Right ventricle myocardium inferior (tissue), 1 donor: ENCODE results near the gene NPSR1. TPM values are rescaled to one million over a fixed set of nuclear protein-coding genes. Genes with fewer than 3 reads are reported as not detected.
"Not testable (repeated sequence)": the region's sequence is repeated elsewhere in the genome, so short reads cannot be mapped to it uniquely, and the experiment has no call there.

ENCODE experiments used
- ATAC-seq: fragments of 200-7000 bp; cut with Tn5 transposase; one replicate; pipeline ENCODE4 v1.9.1; 2020; ENCODE audit warnings: mild to moderate bottlenecking, moderate library complexity
- DNase-seq: peaks from one replicate; pipeline ENCODE4 v3.0.0; 2021; ENCODE audit errors: missing footprints
- intact Hi-C: fragments of 100-400 bp; cut with DNase I; formaldehyde crosslinking; loops from one replicate; pipeline ENCODE4 v1.11.0; 2022
- total RNA-seq: library from RNA; stranded (reverse); fragmentation: NEBNext Ultra II Directional; extraction: Animal tissue kit (Norgen Biotek cat#: 25700); gene quantifications from one replicate; pipeline ENCODE4 v1.2.1, GENCODE V29; 2021
- donor health status: DM: no; HTN: yes; CAD: no; lungs with severe emphysema.

Gene NPSR1
- total RNA-seq, 1 donor from 2014 or later, result not detected

DNA sequence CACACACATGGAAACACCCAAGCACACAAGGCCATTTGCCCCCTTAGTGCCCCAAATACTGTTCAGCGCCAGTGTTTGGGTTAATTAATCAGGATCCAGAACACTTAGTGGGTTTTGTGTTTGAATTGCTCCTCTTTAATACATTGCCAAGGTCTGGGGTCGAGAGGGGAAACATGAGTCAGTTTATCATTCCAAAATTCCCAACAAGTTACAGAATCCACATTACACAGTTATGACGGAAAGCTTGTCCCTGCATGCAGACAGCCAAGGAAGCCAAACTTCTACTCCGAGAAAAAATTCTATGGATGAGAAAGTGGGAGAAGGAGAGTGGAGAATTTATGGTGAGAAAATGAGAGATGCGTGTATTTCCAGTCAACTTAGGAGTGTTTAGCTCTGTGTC lies 189.0 kb downstream of the NPSR1 start:
- DNase-seq (no peak), ATAC-seq (no peak)
- intact Hi-C loops, result no loop called here

DNA sequence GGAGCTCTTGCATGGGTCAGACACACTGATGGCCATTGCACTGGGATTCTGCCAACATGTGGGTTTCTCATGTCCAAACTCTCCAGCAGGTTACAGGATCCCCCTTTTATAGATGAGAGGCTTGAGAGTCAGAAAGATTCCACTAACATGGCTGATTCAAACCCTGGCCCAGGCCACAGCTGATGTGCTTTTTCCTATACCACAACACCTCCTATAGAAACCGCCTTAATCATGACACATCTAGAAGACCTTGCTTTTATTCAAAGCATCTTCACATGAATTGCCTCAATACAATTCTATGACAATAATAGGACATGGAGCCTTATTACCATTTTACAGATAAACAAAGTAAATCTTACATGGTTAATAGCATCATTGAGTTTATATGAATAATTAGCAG lies 190.7 kb downstream of the NPSR1 start:
- no peak for DNase-seq
- intact Hi-C loops, result no loop called here
- no peak for ATAC-seq

DNA sequence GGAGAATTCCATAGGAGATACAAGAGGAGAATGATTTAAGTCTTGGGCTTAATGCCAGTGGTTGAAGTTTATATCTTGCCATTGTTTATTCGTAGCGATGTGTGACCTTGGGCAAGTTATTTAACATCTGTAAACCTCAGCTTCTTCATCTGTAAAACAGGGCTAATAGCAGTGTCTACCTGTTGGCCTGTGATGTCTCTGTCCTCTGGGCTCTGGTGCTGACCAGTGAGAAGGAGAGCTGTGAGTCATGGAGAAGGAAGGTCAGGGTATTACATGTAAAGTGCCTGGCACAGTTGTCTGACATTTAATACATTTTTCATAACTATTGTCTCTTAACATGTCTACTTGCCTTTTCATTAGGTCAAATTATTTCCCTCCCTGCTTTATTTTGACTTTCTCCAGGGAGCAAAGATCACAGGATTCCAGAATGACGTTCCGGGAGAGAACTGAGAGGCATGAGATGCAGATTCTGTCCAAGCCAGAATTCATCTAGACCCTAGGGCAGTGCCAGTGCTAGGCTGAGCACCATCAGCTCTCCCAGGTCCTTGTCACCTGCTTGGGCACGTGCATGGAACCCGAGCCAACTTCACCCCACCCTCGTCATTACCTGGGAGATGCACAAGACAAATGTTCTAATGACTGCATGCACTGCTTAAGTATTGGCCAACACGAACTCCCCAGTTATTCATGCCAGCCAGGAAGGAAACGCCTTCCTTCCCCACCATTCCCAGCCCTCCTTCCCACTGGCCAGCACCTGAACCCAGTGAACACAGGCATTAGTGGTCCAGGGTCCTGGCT lies 191.3 kb downstream of the NPSR1 start:
- DNase-seq, result no peak
- intact Hi-C loops, result no loop called here
- no peak for ATAC-seq

DNA sequence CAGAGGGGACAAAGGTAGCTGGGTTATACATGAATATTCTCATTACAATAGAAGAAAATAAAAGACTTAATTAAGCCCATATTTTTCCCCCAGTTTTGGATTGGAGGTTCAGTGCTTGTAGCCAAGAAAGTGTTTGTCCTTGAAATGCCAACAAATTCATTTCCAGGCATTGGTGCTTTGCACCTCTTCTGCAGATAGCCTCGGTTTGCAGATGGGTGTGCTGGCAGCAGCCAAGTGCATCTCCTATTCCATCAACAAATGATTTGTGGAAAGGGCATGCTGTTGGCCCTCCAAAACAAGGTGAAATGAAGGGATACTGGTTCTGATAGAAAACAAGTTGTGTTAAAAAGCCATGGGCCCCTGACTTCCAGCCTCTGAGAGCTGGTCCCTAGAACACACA lies 192.0 kb downstream of the NPSR1 start:
- ATAC-seq, result no peak

DNA sequence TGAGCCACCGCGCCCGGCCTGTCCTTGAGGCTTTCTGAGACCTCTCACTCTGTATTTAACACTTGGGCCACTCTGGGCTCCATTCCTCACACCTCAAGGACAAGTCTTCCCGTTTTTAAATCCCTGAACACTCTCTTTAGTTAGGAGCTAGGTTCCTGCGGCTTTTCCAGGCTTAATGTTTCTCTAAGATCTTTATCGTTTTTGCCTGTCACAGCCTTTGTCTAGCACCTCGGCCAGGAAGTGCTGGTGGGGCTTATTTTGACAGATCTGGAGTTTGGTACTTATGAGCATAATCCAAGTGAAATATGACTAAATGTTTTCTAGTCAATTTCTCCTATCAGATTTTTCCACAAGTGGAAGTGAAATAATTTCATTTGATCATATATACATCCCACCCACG lies 192.7 kb downstream of the NPSR1 start:
- intact Hi-C loops, result no loop called here
- ATAC-seq (no peak), DNase-seq (no peak)

More for the DNA sequence above, 192.0 kb downstream of the NPSR1 start:
- intact Hi-C loops, result no loop called here
- DNase-seq, result no peak

DNA sequence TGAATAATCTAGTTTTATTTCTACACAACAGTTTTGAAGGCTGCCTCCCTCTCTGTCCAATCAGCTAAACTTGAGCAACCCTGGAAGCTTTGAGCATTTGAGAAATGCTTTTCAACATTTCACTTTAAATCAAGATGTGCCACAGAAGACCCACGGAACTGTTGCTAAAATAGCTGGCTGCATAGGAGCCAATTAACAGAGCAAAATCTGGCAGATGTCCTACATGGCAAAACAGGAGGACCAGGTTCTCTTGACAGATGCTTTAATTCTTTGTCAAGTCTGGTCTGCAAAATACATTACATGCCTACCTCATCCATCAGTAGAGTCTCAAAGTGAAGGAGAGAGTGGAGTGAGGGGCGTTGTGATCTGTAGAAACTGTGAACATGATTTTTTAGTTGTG lies 193.4 kb downstream of the NPSR1 start:
- intact Hi-C loops, result no loop called here
- DNase-seq, result no peak
- no peak for ATAC-seq

DNA sequence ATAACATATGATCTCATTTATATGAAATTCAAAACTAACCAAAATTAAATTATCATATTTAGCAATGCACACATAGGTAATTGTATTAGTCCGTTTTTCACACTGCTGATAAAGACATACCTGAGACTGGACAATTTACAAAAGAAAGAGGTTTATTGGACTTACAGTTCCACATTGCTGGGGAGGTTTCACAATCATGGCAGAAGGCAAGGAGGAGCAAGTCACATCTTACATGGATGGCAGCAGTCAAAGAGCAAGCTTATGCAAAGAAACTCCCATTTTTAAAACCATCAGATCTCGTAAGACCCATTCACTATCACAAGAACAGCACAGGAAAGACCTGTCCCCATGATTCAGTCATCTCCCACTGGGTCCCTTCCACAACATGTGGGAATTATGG lies 200.4 kb downstream of the NPSR1 start:
- intact Hi-C loops, ATAC-seq: not testable (repeated sequence)

DNA sequence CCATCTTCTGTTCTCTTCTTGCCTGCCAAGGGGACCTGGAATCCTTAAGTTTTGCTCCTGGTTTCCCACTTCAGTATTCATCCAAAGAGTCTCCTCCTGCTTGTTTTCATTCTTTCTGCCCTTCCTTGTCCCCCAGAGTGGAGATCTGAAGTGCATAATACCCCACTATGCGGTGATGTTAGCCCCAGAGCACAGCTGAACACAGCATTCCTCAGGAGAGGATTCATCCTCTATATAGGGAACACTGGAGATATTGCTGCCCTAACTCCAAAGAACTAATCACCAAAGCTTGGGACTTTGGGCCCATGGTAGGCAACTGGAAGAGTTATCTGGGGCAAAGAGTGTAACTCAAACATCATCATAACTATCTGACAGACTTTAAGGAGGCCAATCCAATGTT lies 201.3 kb downstream of the NPSR1 start:
- ATAC-seq, intact Hi-C loops: not testable (repeated sequence)

More for the DNA sequence above, 200.4 kb downstream of the NPSR1 start:
- not testable (repeated sequence) for DNase-seq

DNA sequence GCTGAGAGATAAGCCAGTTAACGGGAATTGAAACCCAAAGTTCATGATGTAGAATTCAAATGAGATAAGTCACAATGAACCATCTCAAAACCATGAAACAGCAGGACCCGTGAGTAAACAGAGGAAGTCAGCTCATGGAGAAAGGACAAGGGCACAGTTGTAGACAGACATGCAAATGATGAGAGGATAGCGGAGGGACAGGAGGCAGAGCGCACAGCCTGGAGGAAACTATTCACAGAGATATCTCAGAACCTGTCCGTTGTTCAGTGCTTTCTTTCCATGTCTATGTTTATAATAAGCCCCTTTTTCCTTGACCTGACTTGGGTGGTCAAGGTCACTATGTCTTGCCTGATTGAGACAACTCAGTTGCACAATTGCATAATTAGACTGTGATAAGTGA lies 208.2 kb downstream of the NPSR1 start:
- DNase-seq, ATAC-seq, intact Hi-C loops: not testable (repeated sequence)

More for the DNA sequence above, 201.3 kb downstream of the NPSR1 start:
- DNase-seq, result not testable (repeated sequence)

DNA sequence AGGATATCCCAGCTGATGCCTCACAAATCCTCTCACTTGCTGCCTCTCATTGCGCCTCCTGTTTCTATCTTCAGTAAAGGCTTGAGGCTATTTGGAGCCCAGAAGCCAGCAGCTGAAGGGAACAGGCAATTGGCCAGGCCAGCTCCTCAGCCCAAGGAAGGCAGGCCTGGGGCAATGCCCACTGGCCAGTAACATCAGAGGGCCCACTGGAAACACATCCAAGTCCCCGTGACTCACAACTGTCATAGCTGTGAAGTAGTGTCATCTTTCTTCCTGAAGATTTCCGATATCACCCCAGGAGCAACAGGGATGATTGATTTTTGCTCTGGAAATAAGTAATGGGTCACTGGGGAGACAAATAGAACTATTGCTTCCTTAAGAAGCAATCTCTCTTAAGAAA lies 209.3 kb downstream of the NPSR1 start:
- DNase-seq, intact Hi-C loops, ATAC-seq: not testable (repeated sequence)

DNA sequence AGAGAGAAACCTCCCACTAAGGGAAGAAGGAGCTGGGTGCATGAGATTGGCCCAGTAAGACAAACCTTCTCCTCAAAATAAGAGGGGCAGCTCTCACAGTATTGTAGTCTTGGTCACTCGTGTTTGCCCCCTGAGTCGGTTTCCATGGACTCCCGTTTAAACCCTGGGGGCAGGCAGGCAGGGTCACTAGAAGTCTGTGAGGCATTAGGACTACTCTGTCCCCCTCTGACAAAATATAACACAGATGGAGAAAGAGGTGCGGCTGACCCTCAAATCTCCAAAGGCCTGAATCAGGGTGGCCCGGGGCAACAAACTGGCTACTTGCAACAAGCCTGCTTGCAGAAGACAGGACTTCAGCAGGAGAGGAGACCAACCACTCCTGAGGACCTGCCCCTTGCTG lies 210.6 kb downstream of the NPSR1 start:
- DNase-seq, intact Hi-C loops, ATAC-seq: not testable (repeated sequence)

DNA sequence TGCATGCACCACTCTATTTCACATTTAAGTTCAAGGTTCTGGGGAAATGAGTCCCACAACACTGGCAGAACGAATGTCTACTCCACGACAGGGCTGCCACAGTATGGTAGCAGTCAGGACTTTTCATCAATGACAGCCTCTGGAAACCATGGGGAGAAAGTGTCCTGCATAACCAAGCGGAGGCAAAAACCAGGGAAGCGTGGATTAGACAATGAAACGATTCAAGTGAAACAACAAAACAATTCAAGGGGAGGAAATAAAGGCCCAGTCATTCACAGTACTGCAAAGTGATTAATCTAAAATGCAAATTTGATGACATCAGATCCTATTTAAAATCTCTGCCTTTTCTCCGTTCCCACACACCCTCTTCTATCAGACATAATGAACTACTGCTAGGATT lies 211.0 kb downstream of the NPSR1 start:
- DNase-seq (no peak), ATAC-seq (no peak)
- intact Hi-C loops, result no loop called here

DNA sequence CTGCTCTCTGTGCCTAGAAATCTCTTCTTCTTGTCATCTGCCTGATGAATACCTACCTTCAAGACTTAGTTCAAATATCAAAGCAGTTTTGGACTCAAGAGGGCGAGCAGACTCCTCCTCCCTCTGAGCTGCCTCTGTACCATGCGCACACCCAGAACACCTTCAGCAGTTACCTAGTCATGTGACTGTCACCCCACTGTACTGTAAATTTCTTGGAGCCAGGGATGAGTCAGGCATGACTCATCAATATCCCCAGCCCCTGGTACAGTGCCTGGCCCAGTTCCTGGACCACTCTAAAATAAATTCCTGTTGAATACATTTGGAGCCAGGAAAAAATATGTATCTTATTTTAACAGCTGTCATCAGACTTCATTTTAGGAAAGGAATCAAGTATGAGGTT lies 212.0 kb downstream of the NPSR1 start:
- ATAC-seq, DNase-seq, intact Hi-C loops: not testable (repeated sequence)

DNA sequence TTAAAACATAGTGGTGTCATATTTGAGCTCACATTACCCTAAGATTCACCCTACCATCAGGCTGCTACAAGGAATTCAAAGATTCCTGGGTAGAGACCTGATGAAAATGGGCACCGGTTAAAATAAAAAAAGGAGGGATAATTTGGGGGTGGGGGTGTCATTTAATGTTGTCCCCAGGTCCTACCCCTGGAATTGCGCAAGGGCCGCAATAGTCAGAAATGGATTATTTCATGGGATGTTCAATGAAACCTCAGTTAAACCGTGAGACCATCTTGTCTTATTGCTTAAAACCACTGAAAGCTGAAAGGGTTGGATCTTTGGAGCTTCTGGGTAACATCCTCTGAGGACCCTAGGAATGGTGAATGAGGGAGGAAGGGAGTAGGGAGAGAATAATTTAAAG lies 216.3 kb downstream of the NPSR1 start:
- DNase-seq, ATAC-seq, intact Hi-C loops: not testable (repeated sequence)

DNA sequence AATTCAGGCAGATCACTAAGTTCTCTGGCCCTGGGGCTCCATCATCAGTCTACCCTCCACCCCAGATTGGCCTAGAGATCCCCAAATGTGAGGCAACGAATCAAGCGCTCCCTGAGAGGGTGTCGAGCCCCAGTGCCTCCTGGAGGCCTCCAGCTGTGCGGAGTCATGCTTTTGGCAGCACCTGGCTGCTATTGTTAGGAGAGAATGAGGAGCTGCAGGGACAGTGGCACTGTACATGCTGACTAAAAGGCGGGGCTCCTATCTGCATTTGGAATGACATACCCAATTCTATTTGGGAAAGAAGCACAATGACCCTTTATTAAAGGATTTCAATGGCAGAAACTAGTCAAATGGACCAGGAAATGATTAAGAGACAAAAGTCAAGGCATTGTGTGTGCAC lies 217.5 kb downstream of the NPSR1 start:
- intact Hi-C loops, result no loop called here

DNA sequence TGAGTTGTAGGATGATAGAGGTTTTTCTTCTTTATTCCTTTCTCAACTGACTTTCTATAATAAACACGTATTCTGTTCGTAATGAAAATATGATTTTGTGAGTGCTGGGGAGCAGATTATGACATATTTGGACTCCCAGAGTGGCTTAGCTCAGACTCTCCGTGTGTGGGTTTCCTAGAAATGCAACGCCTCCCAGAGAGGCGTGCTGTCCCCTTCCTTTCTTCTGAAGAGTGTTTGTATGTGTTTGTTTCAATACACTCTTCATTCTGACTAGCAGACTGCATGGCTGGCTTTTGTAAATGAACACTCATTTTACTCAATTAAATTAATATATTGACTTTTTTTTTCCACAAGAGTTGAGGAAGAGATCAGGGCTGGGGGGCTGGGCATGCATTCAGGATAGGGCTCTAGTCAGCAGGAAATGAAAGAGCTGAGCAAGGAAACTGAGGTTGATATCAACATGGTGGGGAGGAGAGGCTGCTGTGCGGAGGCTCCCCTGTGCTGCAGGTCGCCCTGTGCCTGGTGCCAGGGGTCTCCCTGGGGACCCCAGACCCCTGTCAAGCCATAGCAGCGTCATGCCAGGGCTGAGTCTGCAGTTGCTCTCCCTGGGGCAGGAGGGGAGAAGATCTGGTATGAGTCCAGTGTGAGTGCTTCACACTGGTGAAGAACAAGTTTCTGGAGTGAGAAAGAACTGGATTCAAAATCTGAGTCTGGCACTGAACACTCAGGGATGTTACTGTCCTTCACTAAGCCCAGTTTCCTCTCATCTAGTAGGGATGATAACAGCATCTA lies 221.1 kb downstream of the NPSR1 start:
- ATAC-seq, DNase-seq, intact Hi-C loops: not testable (repeated sequence)

More for the DNA sequence above, 217.5 kb downstream of the NPSR1 start:
- no peak for DNase-seq
- ATAC-seq, result no peak

DNA sequence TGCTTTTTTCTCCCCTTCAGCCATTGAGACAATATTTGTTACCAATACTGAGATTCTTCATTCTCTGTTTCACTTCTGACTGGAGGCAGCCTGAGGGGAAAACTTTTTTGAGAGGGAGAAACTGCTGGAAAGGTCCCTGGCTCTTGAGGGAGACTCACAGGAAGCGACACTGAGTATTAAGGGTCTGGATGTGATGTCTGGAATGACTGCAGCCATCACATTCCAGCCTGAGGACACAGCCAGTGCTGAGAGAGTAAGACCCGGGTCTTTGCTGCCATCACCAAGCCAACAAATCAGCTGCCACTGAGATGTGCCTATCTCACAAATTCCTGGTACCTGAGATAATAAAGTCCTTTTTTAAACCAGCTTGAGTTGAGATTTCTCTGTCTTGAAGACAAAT lies 221.9 kb downstream of the NPSR1 start:
- DNase-seq (no peak), ATAC-seq (no peak)
- intact Hi-C loops, result no loop called here

DNA sequence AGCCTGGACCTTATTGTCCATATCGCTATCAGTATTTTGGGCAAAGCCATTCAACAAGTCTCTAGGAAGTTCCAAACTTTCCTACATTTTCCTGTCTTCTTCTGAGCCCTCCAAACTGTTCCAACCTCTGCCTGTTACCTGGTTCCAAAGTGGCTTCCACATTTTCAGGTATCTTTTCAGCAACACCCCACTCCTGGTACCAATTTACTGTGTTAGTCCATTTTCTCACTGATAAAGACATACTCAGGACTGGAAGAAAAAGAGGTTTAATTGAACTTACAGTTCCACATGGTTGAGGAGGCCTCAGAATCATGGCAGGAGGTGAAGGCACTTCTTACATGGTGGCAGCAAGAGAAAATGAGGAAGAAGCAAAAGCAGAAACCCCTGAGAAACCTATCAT lies 225.8 kb downstream of the NPSR1 start:
- DNase-seq, ATAC-seq, intact Hi-C loops: not testable (repeated sequence)

DNA sequence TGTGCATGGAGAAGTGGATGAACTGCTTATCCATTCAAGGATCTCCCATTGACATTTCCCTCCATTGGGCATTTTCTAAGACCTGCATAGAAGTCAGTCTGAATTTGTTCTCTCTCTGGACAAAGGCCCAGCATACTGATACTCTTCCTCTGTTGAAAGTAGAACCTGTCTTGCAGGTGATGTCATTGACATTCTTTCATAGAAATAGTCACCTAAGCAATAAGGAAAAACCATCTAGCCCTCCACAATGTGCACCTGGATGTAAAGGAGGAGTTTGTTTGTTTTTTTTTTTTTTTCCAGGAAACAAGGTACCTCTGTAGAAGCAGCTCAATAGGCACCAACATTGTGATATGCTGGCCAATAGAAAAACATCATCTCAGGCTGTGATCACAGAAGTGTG lies 228.8 kb downstream of the NPSR1 start:
- ATAC-seq (no peak), DNase-seq (no peak)
- intact Hi-C loops, result no loop called here

DNA sequence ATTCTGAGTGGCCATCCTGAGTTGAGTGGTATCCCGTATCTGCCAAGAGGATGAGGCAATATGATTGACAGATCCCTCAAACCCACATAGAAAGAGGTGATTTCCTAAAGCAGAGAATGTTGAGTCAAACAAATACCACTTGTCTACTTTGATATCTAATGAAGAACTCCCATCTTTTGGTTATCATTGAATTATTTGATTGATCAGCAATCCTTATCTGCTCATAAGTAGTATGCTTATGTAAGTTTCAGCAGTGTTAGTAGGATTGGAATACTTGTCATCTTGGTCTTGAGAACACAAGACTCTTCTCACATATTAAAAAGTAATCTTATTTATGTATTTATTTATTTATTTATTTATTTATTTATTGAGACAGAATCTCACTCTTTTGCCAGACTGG lies 231.9 kb downstream of the NPSR1 start:
- intact Hi-C loops, result no loop called here

More for the DNA sequence above, 231.9 kb downstream of the NPSR1 start:
- no peak for DNase-seq
- ATAC-seq, result no peak
